ENCODE results near the gene BRCA2. TPM values are rescaled to one million over a fixed set of nuclear protein-coding genes. Genes with fewer than 3 reads are reported as not detected.

Gene BRCA2
- total RNA-seq, 1 experiment from 2014 or later: 11.9 TPM

DNA sequence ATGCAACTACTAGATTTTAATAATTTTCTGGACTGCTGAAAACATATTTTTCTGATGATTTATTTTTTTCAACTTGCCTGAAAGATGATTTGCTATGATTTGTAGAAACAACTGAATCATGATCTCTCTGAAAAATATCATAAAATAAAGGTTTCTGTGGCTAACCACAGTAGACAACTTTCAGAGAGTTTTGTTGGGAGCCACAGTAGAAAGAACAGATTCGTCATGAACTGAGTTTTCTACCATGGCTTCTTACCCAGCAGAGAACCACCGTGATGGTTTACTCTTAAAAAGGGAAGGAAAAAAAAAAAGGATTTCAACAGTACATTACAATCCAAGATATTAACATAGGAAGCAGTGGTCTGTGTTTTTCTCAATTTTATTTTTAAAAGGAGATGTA is 18.1 kb upstream of the BRCA2 start:
- H3K36me3 Mint-ChIP-seq (ENCODE audit: insufficient read depth, unreplicated experiment): no peaks in the 10 kb centered on the region
- H3K4me1 Mint-ChIP-seq (ENCODE audit: insufficient read depth, unreplicated experiment): no peaks in the 10 kb centered on the region
- no TSS peak for BruUV-seq (replicated peaks)
- DNase-seq (ENCODE audit: unreplicated experiment): no peak
- CTCF ChIA-PET: interaction anchor here (0.6 to 0.8 kb wide), 2 partner anchors 30 to 274 kb away, joined by 3 read pairs; no protein-coding TSS in a partner anchor
- no peaks in the 10 kb centered on the region for H3K27me3 Mint-ChIP-seq (ENCODE audit: insufficient read depth, unreplicated experiment)
- POLR2A ChIA-PET: no interaction called here
- H3K4me3 Mint-ChIP-seq (ENCODE audit: unreplicated experiment): no peak overlapping the region
- no peak overlapping the region for H3K27ac Mint-ChIP-seq (ENCODE audit: low read depth, unreplicated experiment)
- intact Hi-C loops (cut with micrococcal nuclease): no loop called here
- H3K9me3 Mint-ChIP-seq (ENCODE audit: unreplicated experiment): no peaks in the 10 kb centered on the region
- no peak for TF ChIP-seq CTCF (IDR thresholded peaks at IDR 0.05; ENCODE audit: unreplicated experiment)

DNA sequence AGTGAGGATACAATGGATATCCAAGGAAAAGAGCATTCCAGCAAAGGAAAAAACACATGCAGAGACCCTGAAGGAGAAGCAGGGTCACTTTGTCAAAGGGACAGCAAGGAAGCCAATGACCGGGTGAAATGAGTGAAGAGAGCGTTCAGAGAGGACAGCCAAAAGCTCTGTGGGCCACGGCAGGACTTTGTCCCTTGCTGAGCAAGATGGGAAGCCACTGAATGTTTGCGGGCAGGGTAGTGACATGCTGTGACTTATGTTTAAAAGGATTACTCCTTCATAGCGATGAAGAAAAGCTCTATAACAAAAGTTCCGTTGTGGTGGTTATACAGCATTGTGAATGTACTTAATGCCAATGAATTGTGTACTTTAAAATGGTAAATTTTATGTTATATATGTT is 16.6 kb upstream of the BRCA2 start:
- no peaks in the 10 kb centered on the region for H3K36me3 Mint-ChIP-seq (ENCODE audit: insufficient read depth, unreplicated experiment)
- TF ChIP-seq CTCF (IDR thresholded peaks at IDR 0.05; ENCODE audit: unreplicated experiment): no peak
- intact Hi-C loops (cut with micrococcal nuclease): no loop called here
- H3K4me1 Mint-ChIP-seq (ENCODE audit: insufficient read depth, unreplicated experiment): no peaks in the 10 kb centered on the region
- POLR2A ChIA-PET: interaction anchor here (0.6 kb wide), 1 partner anchor 376 kb away, joined by 3 read pairs; no protein-coding TSS in a partner anchor
- DNase-seq (ENCODE audit: unreplicated experiment): no peak
- H3K4me3 Mint-ChIP-seq (ENCODE audit: unreplicated experiment): no peak overlapping the region
- no peaks in the 10 kb centered on the region for H3K9me3 Mint-ChIP-seq (ENCODE audit: unreplicated experiment)
- CTCF ChIA-PET: interaction anchor here (0.5 to 1.7 kb wide), 5 partner anchors 11 to 52 kb away, joined by 3 to 5 read pairs (median 4); no protein-coding TSS in a partner anchor
- H3K27ac Mint-ChIP-seq (ENCODE audit: low read depth, unreplicated experiment): no peak overlapping the region
- BruUV-seq (replicated peaks): no TSS peak
- no peaks in the 10 kb centered on the region for H3K27me3 Mint-ChIP-seq (ENCODE audit: insufficient read depth, unreplicated experiment)

DNA sequence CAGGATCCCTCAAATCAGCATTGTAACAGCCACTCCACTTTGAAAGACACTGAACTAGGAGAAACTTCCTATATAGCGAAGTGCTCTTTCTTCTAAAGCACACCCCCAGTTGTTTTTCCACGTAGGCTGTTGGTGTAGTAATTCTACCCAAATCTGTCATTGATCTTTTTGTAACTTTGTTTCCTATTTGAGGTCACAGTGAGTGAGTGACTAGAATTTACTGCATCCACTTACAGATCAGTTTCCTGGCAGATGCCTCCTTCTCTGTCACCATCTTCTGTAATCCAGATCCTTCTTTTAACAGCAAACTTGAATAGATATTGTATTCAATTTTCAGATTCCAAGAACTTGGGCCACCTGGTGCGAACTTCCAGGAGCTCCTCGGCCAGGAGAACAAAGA is 15.4 kb upstream of the BRCA2 start:
- Mint-ChIP-seq H3K27ac (ENCODE audit: low read depth, unreplicated experiment) (no peak overlapping the region), H3K27me3 (ENCODE audit: insufficient read depth, unreplicated experiment) (no peaks in the 10 kb centered on the region), H3K36me3 (ENCODE audit: insufficient read depth, unreplicated experiment) (no peaks in the 10 kb centered on the region), H3K4me1 (ENCODE audit: insufficient read depth, unreplicated experiment) (no peaks in the 10 kb centered on the region), H3K4me3 (ENCODE audit: unreplicated experiment) (no peak overlapping the region), H3K9me3 (ENCODE audit: unreplicated experiment) (no peaks in the 10 kb centered on the region)
- no TSS peak for BruUV-seq (replicated peaks)
- TF ChIP-seq CTCF (IDR thresholded peaks at IDR 0.05; ENCODE audit: unreplicated experiment): no peak
- intact Hi-C loops (cut with micrococcal nuclease): no loop called here
- no peak for DNase-seq (ENCODE audit: unreplicated experiment)
- CTCF ChIA-PET: no interaction called here
- POLR2A ChIA-PET: no interaction called here

- Mint-ChIP-seq H3K9me3 (ENCODE audit: unreplicated experiment) (no peaks in the 10 kb centered on the region), H3K4me1 (ENCODE audit: insufficient read depth, unreplicated experiment) (no peaks in the 10 kb centered on the region), H3K36me3 (ENCODE audit: insufficient read depth, unreplicated experiment) (no peaks in the 10 kb centered on the region), H3K27me3 (ENCODE audit: insufficient read depth, unreplicated experiment) (no peaks in the 10 kb centered on the region), H3K27ac (ENCODE audit: low read depth, unreplicated experiment) (no peak overlapping the region), H3K4me3 (ENCODE audit: unreplicated experiment) (no peak overlapping the region)
- ChIA-PET CTCF (no interaction called here), POLR2A (no interaction called here)
- no peak for TF ChIP-seq CTCF (IDR thresholded peaks at IDR 0.05; ENCODE audit: unreplicated experiment)
- BruUV-seq (replicated peaks): no TSS peak
- intact Hi-C loops (cut with micrococcal nuclease): no loop called here
- DNase-seq (ENCODE audit: unreplicated experiment): no peak
These were observed 14.9 kb upstream of the BRCA2 start for GRCh38 chr13:32300406-32300805.

Data from MCF 10A (cell line).